HUES64 (cell line): Measurements from ENCODE around the gene ZNF670.

Source experiments
- H3K27ac ChIP-seq: 2 replicates; pipeline ENCODE4 v1.7.0; 2013; ENCODE audit warnings: low read depth, low read length, inconsistent platforms
- H3K27me3 ChIP-seq: 2 replicates; pipeline ENCODE4 v1.6.1; 2013; ENCODE audit warnings: mild to moderate bottlenecking, low read length; ENCODE audit not compliant: insufficient read depth
- H3K36me3 ChIP-seq: 2 replicates; pipeline ENCODE4 v1.6.1; 2013; ENCODE audit warnings: mild to moderate bottlenecking, low read length; ENCODE audit not compliant: insufficient read depth
- H3K4me1 ChIP-seq: 2 replicates; pipeline ENCODE4 v1.6.1; 2013; ENCODE audit warnings: mild to moderate bottlenecking, low read length, moderate library complexity; ENCODE audit not compliant: insufficient read depth
- H3K4me3 ChIP-seq: 2 replicates; pipeline ENCODE4 v1.5.1; 2013; ENCODE audit warnings: mild to moderate bottlenecking, low read length, moderate library complexity
- H3K9ac ChIP-seq: 2 replicates; pipeline ENCODE4 v1.6.1; 2013; ENCODE audit warnings: mild to moderate bottlenecking, low read depth, low read length
- H3K9me3 ChIP-seq: 2 replicates; pipeline ENCODE4 v1.6.1; 2013; ENCODE audit warnings: low read depth, low read length; ENCODE audit not compliant: insufficient read depth
- WGBS: fragments of 150-250, 120-280 bp; methylation state at CpG from one replicate; pipeline ENCODE4 v1.1.7; 2013; ENCODE audit warnings: missing lambda C conversion rate; 5-methylcytosine and 5-hydroxymethylcytosine counted together

The ZNF670 gene

DNA sequence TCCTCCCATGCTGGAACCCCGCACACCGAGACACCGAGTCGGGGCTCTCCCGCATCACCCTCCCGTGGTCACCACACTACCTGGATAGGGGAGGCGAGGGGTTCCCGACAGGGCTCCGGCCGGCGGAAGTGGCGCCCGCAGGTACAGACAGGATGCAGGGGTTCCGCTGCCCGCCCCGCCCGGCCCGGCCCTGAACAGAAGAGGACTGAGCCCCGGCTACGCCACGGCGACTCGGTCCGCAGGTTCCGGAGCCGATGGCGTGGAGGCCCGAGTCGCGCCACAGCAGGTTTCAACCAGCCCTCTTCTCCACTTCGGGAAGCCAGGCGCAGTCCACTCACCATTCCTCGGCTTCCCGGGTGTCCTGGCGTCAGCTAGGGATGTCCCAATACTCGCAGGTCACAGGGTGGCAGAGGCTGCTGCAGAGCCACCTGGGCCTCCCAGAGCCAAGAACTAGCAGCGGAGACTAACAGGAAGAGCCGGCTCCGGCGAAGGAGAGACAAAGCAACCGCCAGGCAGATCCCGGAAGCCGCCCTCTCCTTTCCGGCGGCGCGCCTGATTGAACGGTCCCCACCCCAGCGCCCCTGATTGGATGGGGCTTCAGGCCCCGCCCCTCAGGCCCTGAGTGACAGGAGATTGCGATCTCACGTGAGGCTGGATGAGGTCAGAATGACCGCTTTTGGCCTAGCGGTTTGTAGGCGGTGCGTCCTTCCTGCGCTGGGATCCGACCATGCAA lies 25.4 kb upstream of the ZNF670 start, which contains the start of gene ZNF669:
ZNF669 (minus strand) TSS at position 498 of the 733 bp plus-strand sequence; CDS start at position 341, 157 bp downstream.
- H3K27ac ChIP-seq: peak within 1 kb of the TSS; percentile 96
- under 1% methylated on average over 57 of the region's 58 CpGs for WGBS
- H3K27me3 ChIP-seq: 0 out of 2 replicates have a peak, but pooled peaks cover 2% of the 10 kb centered on the region
- H3K9me3 ChIP-seq: peaks cover 11% of the 10 kb centered on the region; the same call in 1 of the 2 replicates
- H3K4me3 ChIP-seq: peak within 1 kb of the TSS; percentile 95
- peaks cover 24% of the 10 kb centered on the region for H3K4me1 ChIP-seq
- H3K36me3 ChIP-seq: peaks cover 31% of the 10 kb centered on the region
- H3K9ac ChIP-seq: peak within 1 kb of the TSS; percentile 95

DNA sequence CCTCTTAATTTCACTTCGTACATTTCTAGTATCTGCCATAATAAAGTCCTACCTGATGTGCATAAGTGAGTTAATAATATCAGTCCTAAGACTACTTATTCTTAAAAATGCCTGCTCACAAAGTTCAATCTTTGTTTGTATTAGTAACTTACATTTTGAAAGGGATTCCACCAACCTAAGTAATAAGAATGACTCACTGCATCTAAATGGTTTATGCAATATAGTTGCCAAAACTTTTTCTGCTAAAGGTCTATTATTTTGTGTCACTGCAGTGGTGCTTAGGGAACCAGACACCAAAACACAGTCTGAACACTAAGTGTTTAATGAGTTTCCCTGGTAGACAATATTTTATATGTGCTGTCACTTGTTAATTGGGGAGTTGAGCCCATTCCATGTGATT lies 23.8 kb upstream of the ZNF670 start:
- H3K9ac ChIP-seq: no peak overlapping the region
- peaks cover 43% of the 10 kb centered on the region for H3K36me3 ChIP-seq
- WGBS: no CpG with 5 or more reads among the region's 1 CpG

DNA sequence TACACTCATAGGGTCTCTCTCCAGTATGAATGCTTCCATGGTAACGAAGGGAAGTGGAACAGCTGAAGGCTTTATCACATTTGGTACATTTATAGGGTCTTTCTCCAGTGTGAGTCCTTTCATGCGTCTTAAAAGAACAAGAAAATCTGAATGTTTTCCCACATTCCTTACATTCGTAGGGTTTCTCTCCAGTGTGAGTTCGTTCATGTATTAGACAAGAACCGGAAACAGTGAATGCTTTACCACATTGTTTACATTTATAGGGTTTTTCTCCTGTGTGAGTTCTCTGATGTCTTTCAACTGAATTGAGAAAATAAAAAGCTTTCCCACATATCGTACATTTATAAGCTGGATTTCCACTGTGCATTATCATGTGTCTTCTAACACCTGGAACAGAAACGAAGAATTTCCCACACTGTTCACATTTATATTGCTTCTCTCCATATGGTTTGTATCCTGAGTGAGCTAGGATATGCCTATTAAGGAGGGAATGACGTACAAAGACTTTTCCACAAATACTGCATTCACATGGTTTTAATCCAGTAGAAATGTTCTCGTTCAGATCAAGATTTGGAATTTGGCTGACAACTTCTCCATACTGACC lies 22.2 kb upstream of the ZNF670 start:
- H3K36me3 ChIP-seq: peaks cover 48% of the 10 kb centered on the region

More for the DNA sequence above, 23.8 kb upstream of the ZNF670 start:
- Histone ChIP-seq H3K27ac (no peak overlapping the region), H3K9me3 (peaks cover 11% of the 10 kb centered on the region; the same call in 1 of the 2 replicates), H3K4me1 (peaks cover 24% of the 10 kb centered on the region), H3K4me3 (peak overlapping the region; percentile 95), H3K27me3 (no peaks in the 10 kb centered on the region)

DNA sequence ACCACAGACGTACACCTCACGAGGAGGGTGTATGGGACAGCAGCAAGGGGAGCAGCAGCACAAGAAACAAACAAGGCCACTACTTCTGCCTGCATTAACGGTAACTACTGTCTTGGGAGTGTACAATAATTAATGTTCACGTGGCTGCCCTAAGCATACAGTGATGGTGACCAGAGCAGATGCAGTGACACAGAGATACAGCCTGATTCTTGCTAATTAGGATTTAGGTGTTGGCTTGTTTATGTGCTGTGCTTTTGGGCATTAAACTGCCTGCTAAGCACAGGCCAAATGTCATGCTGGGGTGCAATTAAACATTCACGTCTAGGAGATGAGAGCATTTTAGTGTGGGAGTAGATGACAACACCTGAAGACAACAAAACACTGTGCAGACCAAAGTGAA lies 18.3 kb upstream of the ZNF670 start:
- no peak overlapping the region for H3K9ac ChIP-seq
- H3K4me3 ChIP-seq: no peak overlapping the region
- H3K27me3 ChIP-seq: no peaks in the 10 kb centered on the region
- no peaks in the 10 kb centered on the region for H3K4me1 ChIP-seq
- H3K36me3 ChIP-seq: peaks cover 39% of the 10 kb centered on the region
- H3K27ac ChIP-seq: no peak overlapping the region
- 96% methylated on average over 5 of the region's 5 CpGs for WGBS
- peaks cover 9% of the 10 kb centered on the region; the same call in 1 of the 2 replicates for H3K9me3 ChIP-seq

More for the DNA sequence above, 22.2 kb upstream of the ZNF670 start:
- WGBS: 96% methylated on average over 9 of the region's 9 CpGs
- peaks cover 11% of the 10 kb centered on the region; the same call in 1 of the 2 replicates for H3K9me3 ChIP-seq
- H3K9ac ChIP-seq: no peak overlapping the region
- no peak overlapping the region for H3K4me3 ChIP-seq
- H3K27ac ChIP-seq: no peak overlapping the region
- peaks cover 18% of the 10 kb centered on the region for H3K4me1 ChIP-seq
- H3K27me3 ChIP-seq: no peaks in the 10 kb centered on the region

DNA sequence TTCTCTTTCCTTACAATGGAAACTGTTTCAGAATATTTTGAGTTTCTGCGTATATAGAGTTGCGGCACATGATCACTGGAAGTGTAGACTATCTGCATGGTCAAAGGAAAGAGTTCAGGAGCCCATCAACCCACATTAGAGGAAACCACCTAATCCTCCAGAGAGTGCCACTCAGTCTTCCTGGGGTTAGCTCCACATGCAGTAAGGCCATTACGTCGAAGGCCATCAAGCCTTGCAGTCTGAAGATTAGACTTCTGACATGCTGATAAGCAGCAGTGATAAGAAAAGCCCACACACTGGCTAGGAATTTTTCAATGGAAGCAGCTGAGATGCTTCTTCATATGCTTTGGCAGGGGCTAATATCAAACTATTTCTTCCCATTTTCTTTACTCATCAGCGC lies 17.9 kb upstream of the ZNF670 start:
- H3K4me1 ChIP-seq: no peaks in the 10 kb centered on the region
- H3K9me3 ChIP-seq: peaks cover 9% of the 10 kb centered on the region; the same call in 1 of the 2 replicates
- no peaks in the 10 kb centered on the region for H3K27me3 ChIP-seq
- peaks cover 35% of the 10 kb centered on the region for H3K36me3 ChIP-seq
- WGBS: 92% methylated on average over 5 of the region's 5 CpGs
- no peak overlapping the region for H3K9ac ChIP-seq
- H3K4me3 ChIP-seq: no peak overlapping the region
- no peak overlapping the region for H3K27ac ChIP-seq

DNA sequence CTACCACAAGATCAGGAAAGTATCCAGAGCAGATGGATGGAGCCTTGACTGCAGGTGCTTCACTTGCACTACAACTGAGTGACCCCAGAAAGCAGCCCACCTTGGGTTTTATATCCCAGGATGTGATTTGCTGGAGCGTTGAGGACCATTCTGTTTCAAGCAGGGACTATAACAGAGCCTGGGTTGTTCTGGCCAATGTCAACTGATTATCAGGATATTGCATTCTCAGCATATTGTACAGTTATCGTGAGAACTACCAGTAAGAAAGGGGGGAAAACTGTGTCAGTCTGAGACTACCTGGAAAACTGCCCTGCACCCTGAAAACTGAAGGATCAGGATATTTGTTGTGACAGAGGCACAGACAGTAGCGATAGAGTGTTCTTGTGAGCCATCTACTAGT lies 17.5 kb upstream of the ZNF670 start:
- Histone ChIP-seq H3K4me1 (no peaks in the 10 kb centered on the region), H3K36me3 (peaks cover 30% of the 10 kb centered on the region)

DNA sequence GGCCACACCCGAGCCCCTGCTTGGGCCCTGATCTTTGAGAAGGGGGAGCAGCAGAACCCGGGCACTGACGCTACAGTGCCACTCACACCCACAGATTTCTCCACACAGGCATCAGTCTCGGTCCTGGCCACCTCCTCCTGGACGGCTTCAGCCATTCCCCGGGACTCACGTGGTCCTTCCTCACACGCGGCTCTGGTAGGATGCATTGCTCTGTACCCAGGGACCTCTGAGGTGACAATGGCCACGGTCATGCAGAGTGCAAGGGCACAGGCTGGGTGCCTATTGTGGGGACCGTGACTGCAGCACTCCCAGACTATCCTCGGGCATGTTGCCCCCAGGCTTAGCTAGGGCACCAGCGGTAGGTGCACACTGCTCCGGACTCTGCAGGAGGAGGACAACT lies 11.8 kb upstream of the ZNF670 start:
- Histone ChIP-seq H3K27me3 (no peaks in the 10 kb centered on the region), H3K36me3 (no peaks in the 10 kb centered on the region), H3K27ac (no peak overlapping the region), H3K9me3 (no peaks in the 10 kb centered on the region), H3K9ac (no peak overlapping the region), H3K4me1 (no peaks in the 10 kb centered on the region), H3K4me3 (no peak overlapping the region)
- 83% methylated on average over 14 of the region's 14 CpGs for WGBS

More for the DNA sequence above, 17.5 kb upstream of the ZNF670 start:
- WGBS: 93% methylated on average over 3 of the region's 3 CpGs
- peaks cover 7% of the 10 kb centered on the region; the same call in 1 of the 2 replicates for H3K9me3 ChIP-seq
- no peak overlapping the region for H3K9ac ChIP-seq
- H3K27me3 ChIP-seq: no peaks in the 10 kb centered on the region
- no peak overlapping the region for H3K27ac ChIP-seq
- no peak overlapping the region for H3K4me3 ChIP-seq

DNA sequence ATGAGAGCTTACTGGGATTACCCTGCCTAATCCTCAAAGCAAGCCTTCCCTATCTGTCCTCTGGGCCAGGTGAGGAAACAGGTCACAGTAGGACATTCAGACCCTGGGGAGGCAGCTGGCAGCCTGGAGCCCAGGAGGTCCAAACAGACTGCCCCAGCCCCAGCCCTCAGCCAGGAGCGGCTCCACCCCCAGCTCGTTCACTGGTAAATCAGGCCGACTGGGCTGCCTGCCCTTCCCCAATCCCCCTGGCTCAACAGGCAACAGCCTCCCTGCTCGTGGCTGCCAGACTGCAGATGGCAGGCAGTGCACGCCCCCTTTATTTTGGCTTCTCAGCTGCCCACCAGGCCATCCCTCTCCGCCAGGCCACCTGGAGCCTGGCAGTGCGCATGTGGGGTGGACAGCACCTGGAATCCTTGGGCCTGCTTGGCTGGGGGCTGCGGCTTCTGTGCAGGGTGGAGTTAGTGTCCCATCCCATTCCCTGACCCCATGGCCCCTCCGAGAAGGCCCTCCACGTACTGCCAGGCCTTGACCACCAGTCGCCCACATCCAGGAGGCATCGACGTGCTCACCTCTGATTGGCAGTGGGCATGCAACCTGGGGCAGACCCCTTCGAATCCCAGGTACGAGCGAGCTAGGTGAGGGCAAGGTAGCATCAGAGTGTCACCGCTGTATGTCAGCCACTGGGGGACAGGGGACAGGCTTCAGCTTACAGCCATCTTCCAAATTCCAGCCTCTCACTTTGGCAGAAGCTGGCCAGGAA lies 11.2 kb upstream of the ZNF670 start:
- no peak overlapping the region for H3K9ac ChIP-seq
- no peaks in the 10 kb centered on the region for H3K9me3 ChIP-seq
- 70% methylated on average over 17 of the region's 17 CpGs for WGBS
- no peaks in the 10 kb centered on the region for H3K27me3 ChIP-seq
- no peaks in the 10 kb centered on the region for H3K4me1 ChIP-seq
- H3K4me3 ChIP-seq: no peak overlapping the region
- no peak overlapping the region for H3K27ac ChIP-seq
- no peaks in the 10 kb centered on the region for H3K36me3 ChIP-seq

DNA sequence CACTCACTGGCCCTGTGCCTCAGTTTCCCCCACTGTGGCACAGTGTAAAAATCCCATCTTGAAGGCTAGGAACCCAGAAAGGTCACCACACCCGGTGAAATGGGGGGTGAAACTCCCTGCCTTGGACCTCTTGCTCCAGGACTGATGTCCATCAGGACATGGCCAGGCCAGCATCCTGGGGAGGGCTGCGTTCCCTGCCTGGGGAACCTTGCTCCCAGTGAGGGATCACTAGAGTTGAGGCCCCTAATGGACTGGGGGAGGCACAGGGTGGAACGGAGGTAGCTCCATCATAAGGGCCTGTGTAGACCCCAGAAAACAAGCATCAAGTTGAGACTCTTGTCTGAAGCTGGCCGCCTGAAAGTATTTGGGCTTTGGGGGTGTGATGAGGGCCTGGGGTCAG lies 10.4 kb upstream of the ZNF670 start:
- no peaks in the 10 kb centered on the region for H3K36me3 ChIP-seq
- H3K9me3 ChIP-seq: no peaks in the 10 kb centered on the region
- no peak overlapping the region for H3K4me3 ChIP-seq
- H3K27ac ChIP-seq: no peak overlapping the region
- H3K9ac ChIP-seq: no peak overlapping the region
- no peaks in the 10 kb centered on the region for H3K27me3 ChIP-seq
- H3K4me1 ChIP-seq: no peaks in the 10 kb centered on the region
- WGBS: 89% methylated on average over 4 of the region's 4 CpGs

DNA sequence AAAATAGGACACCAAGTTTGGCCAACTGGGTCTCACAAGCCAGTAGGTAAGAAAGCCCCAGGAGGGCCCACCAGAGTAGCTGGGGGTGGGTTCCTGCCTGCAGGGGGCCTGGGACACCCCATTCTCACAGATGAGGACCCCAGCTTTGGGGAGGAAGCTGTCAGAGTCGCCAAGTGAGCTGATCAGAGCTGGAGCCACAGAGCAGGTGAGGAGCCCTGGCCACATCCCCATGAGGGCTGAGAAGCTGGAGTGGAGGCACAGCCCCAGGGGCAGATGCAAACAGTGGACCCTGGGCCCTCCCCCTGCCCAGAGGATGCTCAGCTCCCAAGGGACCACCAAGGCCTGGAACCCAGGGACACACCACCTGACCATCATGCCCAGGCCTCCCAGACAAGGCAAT lies 8.6 kb upstream of the ZNF670 start:
- H3K4me3 ChIP-seq: no peak overlapping the region
- H3K27me3 ChIP-seq: no peaks in the 10 kb centered on the region
- no peaks in the 10 kb centered on the region for H3K4me1 ChIP-seq
- H3K9ac ChIP-seq: no peak overlapping the region
- WGBS: 71% methylated on average over 1 of the region's 1 CpG
- no peaks in the 10 kb centered on the region for H3K36me3 ChIP-seq
- no peaks in the 10 kb centered on the region for H3K9me3 ChIP-seq
- H3K27ac ChIP-seq: no peak overlapping the region

DNA sequence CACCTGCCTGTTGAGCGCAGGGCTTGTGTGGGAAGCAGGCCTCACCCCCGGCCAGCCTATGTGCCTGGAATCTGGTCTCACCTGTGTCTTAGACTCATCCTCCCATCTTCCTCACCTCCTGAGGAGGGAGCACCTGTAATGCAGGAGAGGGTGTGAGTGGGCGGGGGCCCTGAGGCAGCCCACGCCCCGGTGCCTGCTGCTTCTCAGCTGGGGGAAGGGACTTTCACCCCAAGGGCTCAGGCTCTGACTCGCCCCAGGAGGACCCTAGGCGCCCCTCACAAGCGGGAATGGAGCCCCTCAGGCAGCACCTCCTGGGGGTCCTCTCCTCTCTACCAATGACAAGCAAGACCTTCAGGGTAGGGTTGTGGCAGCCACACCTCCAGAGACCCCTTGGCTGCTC lies 6.7 kb upstream of the ZNF670 start:
- no peak overlapping the region for H3K9ac ChIP-seq
- H3K4me1 ChIP-seq: no peaks in the 10 kb centered on the region
- WGBS: 93% methylated on average over 8 of the region's 8 CpGs
- H3K27ac ChIP-seq: no peak overlapping the region
- H3K9me3 ChIP-seq: no peaks in the 10 kb centered on the region
- H3K27me3 ChIP-seq: no peaks in the 10 kb centered on the region
- H3K4me3 ChIP-seq: no peak overlapping the region
- H3K36me3 ChIP-seq: no peaks in the 10 kb centered on the region
